ENCODE data around the gene PNPLA7.

The PNPLA7 gene

GRCh38 chr9:137504432-137504777, 45.8 kb downstream of the PNPLA7 start:
- Histone ChIP-seq H3K4me3 (ENCODE audit: low read length in 2 of 2) (no peak overlapping the region), H3K36me3 (ENCODE audit: control insufficient read depth in 2 of 2, insufficient read depth in 2 of 2, low read length in 2 of 2) (peaks cover 0 to 2% of the 10 kb centered on the region in 2 donors)

GRCh38 chr9:137502008-137502911, 47.9 kb downstream of the PNPLA7 start:
- H3K9me3 ChIP-seq (ENCODE audit: control insufficient read depth in 2 of 2, low read length in 2 of 2): no peaks in the 10 kb centered on the region
- H3K9ac ChIP-seq (ENCODE audit: low read depth in 1 of 2, low read length in 2 of 2): no peak overlapping the region
- H3K27ac ChIP-seq (ENCODE audit: low read depth in 2 of 2, low read length in 2 of 2): no peak overlapping the region
- peaks cover 0 to 2% of the 10 kb centered on the region in 2 donors for H3K36me3 ChIP-seq (ENCODE audit: control insufficient read depth in 2 of 2, insufficient read depth in 2 of 2, low read length in 2 of 2)
- H3K4me3 ChIP-seq (ENCODE audit: low read length in 2 of 2): no peak overlapping the region
- no peaks in the 10 kb centered on the region for H3K4me1 ChIP-seq (ENCODE audit: control insufficient read depth in 2 of 2, insufficient read depth in 2 of 2, low read length in 2 of 2)
- no peaks in the 10 kb centered on the region for H3K27me3 ChIP-seq (ENCODE audit: control insufficient read depth in 2 of 2, insufficient read depth in 2 of 2, low read length in 2 of 2)

More at GRCh38 chr9:137504432-137504777, 45.8 kb downstream of the PNPLA7 start:
- H3K4me1 ChIP-seq (ENCODE audit: control insufficient read depth in 2 of 2, insufficient read depth in 2 of 2, low read length in 2 of 2): no peaks in the 10 kb centered on the region
- no peak overlapping the region for H3K27ac ChIP-seq (ENCODE audit: low read depth in 2 of 2, low read length in 2 of 2)
- H3K9me3 ChIP-seq (ENCODE audit: control insufficient read depth in 2 of 2, low read length in 2 of 2): no peaks in the 10 kb centered on the region
- H3K9ac ChIP-seq (ENCODE audit: low read depth in 1 of 2, low read length in 2 of 2): no peak overlapping the region
- no peaks in the 10 kb centered on the region for H3K27me3 ChIP-seq (ENCODE audit: control insufficient read depth in 2 of 2, insufficient read depth in 2 of 2, low read length in 2 of 2)

GRCh38 chr9:137501457-137501856, 48.7 kb downstream of the PNPLA7 start:
- H3K27ac ChIP-seq (ENCODE audit: low read depth in 2 of 2, low read length in 2 of 2): no peak overlapping the region
- H3K4me1 ChIP-seq (ENCODE audit: control insufficient read depth in 2 of 2, insufficient read depth in 2 of 2, low read length in 2 of 2): no peaks in the 10 kb centered on the region
- no peaks in the 10 kb centered on the region for H3K9me3 ChIP-seq (ENCODE audit: control insufficient read depth in 2 of 2, low read length in 2 of 2)
- peaks cover 0 to 2% of the 10 kb centered on the region in 2 donors for H3K36me3 ChIP-seq (ENCODE audit: control insufficient read depth in 2 of 2, insufficient read depth in 2 of 2, low read length in 2 of 2)
- H3K4me3 ChIP-seq (ENCODE audit: low read length in 2 of 2): no peak overlapping the region
- no peaks in the 10 kb centered on the region for H3K27me3 ChIP-seq (ENCODE audit: control insufficient read depth in 2 of 2, insufficient read depth in 2 of 2, low read length in 2 of 2)
- no peak overlapping the region for H3K9ac ChIP-seq (ENCODE audit: low read depth in 1 of 2, low read length in 2 of 2)

- Histone ChIP-seq H3K27me3 (ENCODE audit: control insufficient read depth in 2 of 2, insufficient read depth in 2 of 2, low read length in 2 of 2) (no peaks in the 10 kb centered on the region), H3K9ac (ENCODE audit: low read depth in 1 of 2, low read length in 2 of 2) (no peak overlapping the region), H3K4me1 (ENCODE audit: control insufficient read depth in 2 of 2, insufficient read depth in 2 of 2, low read length in 2 of 2) (no peaks in the 10 kb centered on the region), H3K4me3 (ENCODE audit: low read length in 2 of 2) (no peak overlapping the region), H3K9me3 (ENCODE audit: control insufficient read depth in 2 of 2, low read length in 2 of 2) (no peaks in the 10 kb centered on the region), H3K27ac (ENCODE audit: low read depth in 2 of 2, low read length in 2 of 2) (no peak overlapping the region), H3K36me3 (ENCODE audit: control insufficient read depth in 2 of 2, insufficient read depth in 2 of 2, low read length in 2 of 2) (peaks cover 0 to 2% of the 10 kb centered on the region in 2 donors)
These were observed 49.4 kb downstream of the PNPLA7 start for GRCh38 chr9:137500666-137501397.

GRCh38 chr9:137499858-137500661, 50.1 kb downstream of the PNPLA7 start:
- no peak overlapping the region for H3K9ac ChIP-seq (ENCODE audit: low read depth in 1 of 2, low read length in 2 of 2)
- H3K27me3 ChIP-seq (ENCODE audit: control insufficient read depth in 2 of 2, insufficient read depth in 2 of 2, low read length in 2 of 2): no peaks in the 10 kb centered on the region
- H3K27ac ChIP-seq (ENCODE audit: low read depth in 2 of 2, low read length in 2 of 2): no peak overlapping the region
- no peaks in the 10 kb centered on the region for H3K36me3 ChIP-seq (ENCODE audit: control insufficient read depth in 2 of 2, insufficient read depth in 2 of 2, low read length in 2 of 2)
- H3K4me3 ChIP-seq (ENCODE audit: low read length in 2 of 2): no peak overlapping the region
- no peaks in the 10 kb centered on the region for H3K9me3 ChIP-seq (ENCODE audit: control insufficient read depth in 2 of 2, low read length in 2 of 2)
- no peaks in the 10 kb centered on the region for H3K4me1 ChIP-seq (ENCODE audit: control insufficient read depth in 2 of 2, insufficient read depth in 2 of 2, low read length in 2 of 2)

- no peaks in the 10 kb centered on the region for H3K9me3 ChIP-seq (ENCODE audit: control insufficient read depth in 2 of 2, low read length in 2 of 2)
- H3K4me3 ChIP-seq (ENCODE audit: low read length in 2 of 2): no peak overlapping the region
- H3K27ac ChIP-seq (ENCODE audit: low read depth in 2 of 2, low read length in 2 of 2): no peak overlapping the region
- H3K4me1 ChIP-seq (ENCODE audit: control insufficient read depth in 2 of 2, insufficient read depth in 2 of 2, low read length in 2 of 2): no peaks in the 10 kb centered on the region
- no peaks in the 10 kb centered on the region for H3K36me3 ChIP-seq (ENCODE audit: control insufficient read depth in 2 of 2, insufficient read depth in 2 of 2, low read length in 2 of 2)
- H3K9ac ChIP-seq (ENCODE audit: low read depth in 1 of 2, low read length in 2 of 2): no peak overlapping the region
- no peaks in the 10 kb centered on the region for H3K27me3 ChIP-seq (ENCODE audit: control insufficient read depth in 2 of 2, insufficient read depth in 2 of 2, low read length in 2 of 2)
These were observed 50.8 kb downstream of the PNPLA7 start for GRCh38 chr9:137499416-137499815.

GRCh38 chr9:137498720-137499150, 51.5 kb downstream of the PNPLA7 start:
- Histone ChIP-seq H3K4me1 (ENCODE audit: control insufficient read depth in 2 of 2, insufficient read depth in 2 of 2, low read length in 2 of 2) (peaks cover 4 to 6% of the 10 kb centered on the region in 2 donors), H3K9ac (ENCODE audit: low read depth in 1 of 2, low read length in 2 of 2) (no peak overlapping the region), H3K4me3 (ENCODE audit: low read length in 2 of 2) (no peak overlapping the region), H3K9me3 (ENCODE audit: control insufficient read depth in 2 of 2, low read length in 2 of 2) (no peaks in the 10 kb centered on the region), H3K27me3 (ENCODE audit: control insufficient read depth in 2 of 2, insufficient read depth in 2 of 2, low read length in 2 of 2) (no peaks in the 10 kb centered on the region), H3K36me3 (ENCODE audit: control insufficient read depth in 2 of 2, insufficient read depth in 2 of 2, low read length in 2 of 2) (no peaks in the 10 kb centered on the region), H3K27ac (ENCODE audit: low read depth in 2 of 2, low read length in 2 of 2) (no peak overlapping the region)

GRCh38 chr9:137497921-137498719, 52.1 kb downstream of the PNPLA7 start:
- no peaks in the 10 kb centered on the region for H3K9me3 ChIP-seq (ENCODE audit: control insufficient read depth in 2 of 2, low read length in 2 of 2)
- H3K4me3 ChIP-seq (ENCODE audit: low read length in 2 of 2): no peak overlapping the region
- peaks cover 8 to 10% of the 10 kb centered on the region in 2 donors for H3K4me1 ChIP-seq (ENCODE audit: control insufficient read depth in 2 of 2, insufficient read depth in 2 of 2, low read length in 2 of 2)
- H3K36me3 ChIP-seq (ENCODE audit: control insufficient read depth in 2 of 2, insufficient read depth in 2 of 2, low read length in 2 of 2): no peaks in the 10 kb centered on the region
- H3K9ac ChIP-seq (ENCODE audit: low read depth in 1 of 2, low read length in 2 of 2): no peak overlapping the region
- no peak overlapping the region for H3K27ac ChIP-seq (ENCODE audit: low read depth in 2 of 2, low read length in 2 of 2)
- no peaks in the 10 kb centered on the region for H3K27me3 ChIP-seq (ENCODE audit: control insufficient read depth in 2 of 2, insufficient read depth in 2 of 2, low read length in 2 of 2)

- Histone ChIP-seq H3K36me3 (ENCODE audit: control insufficient read depth in 2 of 2, insufficient read depth in 2 of 2, low read length in 2 of 2) (no peaks in the 10 kb centered on the region), H3K4me3 (ENCODE audit: low read length in 2 of 2) (no peak overlapping the region), H3K4me1 (ENCODE audit: control insufficient read depth in 2 of 2, insufficient read depth in 2 of 2, low read length in 2 of 2) (peaks cover 8 to 13% of the 10 kb centered on the region in 2 donors), H3K9me3 (ENCODE audit: control insufficient read depth in 2 of 2, low read length in 2 of 2) (no peaks in the 10 kb centered on the region), H3K9ac (ENCODE audit: low read depth in 1 of 2, low read length in 2 of 2) (no peak overlapping the region), H3K27me3 (ENCODE audit: control insufficient read depth in 2 of 2, insufficient read depth in 2 of 2, low read length in 2 of 2) (no peaks in the 10 kb centered on the region), H3K27ac (ENCODE audit: low read depth in 2 of 2, low read length in 2 of 2) (no peak overlapping the region)
These were observed 53.4 kb downstream of the PNPLA7 start for GRCh38 chr9:137496601-137497375.
